GM19328 (cell line): ENCODE data around the gene RAB3C.
A peak's percentile ranks its signal among the peaks of the same experiment; 100 is the strongest.

Experiments
- ATAC-seq: cut with Tn5 transposase; IDR thresholded peaks from one replicate; pipeline ENCODE4 v1.9.1; 2021; ENCODE audit warnings: mild to moderate bottlenecking, moderate library complexity; ENCODE audit not compliant: unreplicated experiment

Gene RAB3C

DNA sequence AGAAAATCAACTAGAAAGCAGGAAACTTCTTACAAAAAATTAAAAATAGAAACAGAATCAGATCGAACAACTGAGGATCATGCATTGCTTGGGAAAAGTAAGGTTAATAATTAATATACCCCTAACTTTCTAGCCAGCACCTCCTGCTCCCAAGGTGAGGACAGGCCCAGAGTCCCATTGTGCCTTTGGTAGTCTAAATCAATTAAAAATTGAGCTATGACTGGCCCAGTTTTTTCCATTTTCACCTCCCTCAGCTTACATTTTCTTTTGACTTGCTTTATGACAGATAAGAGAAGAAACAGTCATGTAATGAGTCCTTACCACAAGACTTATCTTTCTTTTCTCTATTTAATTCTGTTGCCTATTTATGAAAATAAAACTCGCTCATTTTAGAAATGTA is 182.2 kb downstream of the RAB3C start:
- no peak for ATAC-seq

GRCh38 chr5:58767104-58767503 is 184.2 kb downstream of the RAB3C start:
- ATAC-seq = no peak

DNA sequence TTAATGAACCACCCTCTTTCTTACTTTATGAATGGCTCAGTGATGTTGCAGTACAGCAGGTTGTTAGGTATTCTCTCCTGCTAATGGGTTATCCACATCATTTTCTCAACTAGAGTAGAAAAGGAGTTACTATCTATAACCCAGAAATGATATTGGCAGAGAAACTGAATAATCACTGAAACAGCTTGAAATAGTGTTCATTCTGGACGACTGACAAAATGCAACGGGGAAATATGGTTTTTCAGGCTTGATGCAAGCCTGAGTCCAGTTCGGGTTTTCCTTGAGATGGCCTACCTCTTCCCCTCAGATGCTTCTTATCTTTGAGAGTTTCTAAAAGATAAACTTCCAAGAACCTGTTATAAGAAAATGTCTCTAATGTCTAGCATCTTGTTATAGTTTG is 187.3 kb downstream of the RAB3C start:
- ATAC-seq = no peak

DNA sequence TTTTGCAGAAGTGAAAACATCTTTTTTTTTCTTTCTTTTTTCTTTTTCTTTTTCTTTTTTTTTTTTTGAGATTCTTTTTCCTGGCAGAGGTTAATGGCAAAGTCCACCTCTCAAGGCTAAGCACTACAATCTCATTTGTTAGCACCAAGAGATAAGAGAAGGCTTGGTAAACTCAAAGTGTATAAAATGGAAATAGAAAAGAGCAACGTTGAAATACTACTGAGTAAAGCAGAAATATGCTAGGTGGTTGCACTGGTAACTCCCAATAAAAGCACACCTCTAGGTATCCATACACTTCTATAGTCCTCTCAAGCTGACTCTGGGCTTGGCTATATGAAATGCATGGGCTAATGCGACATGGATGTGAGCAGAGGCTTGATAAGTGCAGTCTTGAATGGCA is 188.9 kb downstream of the RAB3C start:
- ATAC-seq = no peak

GRCh38 chr5:58773744-58774441 is 191.0 kb downstream of the RAB3C start:
- ATAC-seq = no peak

GRCh38 chr5:58774937-58775336 is 192.1 kb downstream of the RAB3C start:
- no peak for ATAC-seq

DNA sequence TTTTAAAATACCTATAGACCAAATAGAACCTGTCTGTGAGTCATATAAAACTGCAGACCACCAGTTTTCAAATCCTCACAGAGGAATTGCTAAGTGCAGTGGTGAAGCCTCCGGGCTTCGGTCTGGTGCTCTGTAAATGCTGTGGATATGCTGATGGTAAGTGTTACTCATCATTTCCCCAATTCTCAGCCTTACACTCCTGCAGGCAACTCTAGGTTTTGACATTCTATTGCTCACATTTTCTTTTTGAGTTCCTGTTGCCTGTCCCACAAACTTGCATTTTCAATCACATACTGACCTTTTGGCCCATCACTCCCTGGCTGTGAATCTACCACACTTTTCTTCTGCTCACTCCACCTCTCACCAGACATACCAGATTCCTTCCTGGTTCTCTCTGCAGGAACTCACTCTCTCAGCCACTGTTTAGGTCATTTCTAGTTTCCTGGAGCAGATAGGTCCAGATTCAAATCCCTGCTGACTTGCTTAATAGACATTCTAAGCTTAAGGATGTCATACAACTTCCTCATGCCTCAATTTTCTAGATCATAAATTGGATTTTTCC is 192.9 kb downstream of the RAB3C start:
- ATAC-seq = peak; percentile 73

GRCh38 chr5:58776559-58776958 is 193.7 kb downstream of the RAB3C start:
- ATAC-seq = no peak

DNA sequence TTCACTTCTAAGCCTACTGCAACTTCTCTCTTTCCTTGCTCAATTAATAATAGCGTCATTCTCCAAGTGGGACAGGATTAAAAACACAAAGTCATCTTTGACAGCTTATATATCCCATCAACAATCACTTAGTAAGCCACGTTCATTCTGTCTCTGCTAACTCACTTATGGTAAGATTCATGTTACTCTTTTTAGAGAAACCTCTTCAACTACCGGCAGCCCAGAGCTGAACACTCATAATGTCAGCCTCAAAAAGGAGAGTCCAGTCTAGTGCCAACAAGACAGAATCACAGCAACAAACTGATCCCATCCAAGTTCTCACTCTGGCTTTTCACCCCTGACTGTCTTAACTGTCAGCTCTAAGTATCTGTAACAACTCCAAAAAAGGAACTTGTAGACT is 196.0 kb downstream of the RAB3C start:
- no peak for ATAC-seq

- no peak for ATAC-seq
Measured at GRCh38 chr5:58786035-58786434, 203.2 kb downstream of the RAB3C start.

GRCh38 chr5:58786711-58787303 is 203.9 kb downstream of the RAB3C start:
- ATAC-seq = no peak

DNA sequence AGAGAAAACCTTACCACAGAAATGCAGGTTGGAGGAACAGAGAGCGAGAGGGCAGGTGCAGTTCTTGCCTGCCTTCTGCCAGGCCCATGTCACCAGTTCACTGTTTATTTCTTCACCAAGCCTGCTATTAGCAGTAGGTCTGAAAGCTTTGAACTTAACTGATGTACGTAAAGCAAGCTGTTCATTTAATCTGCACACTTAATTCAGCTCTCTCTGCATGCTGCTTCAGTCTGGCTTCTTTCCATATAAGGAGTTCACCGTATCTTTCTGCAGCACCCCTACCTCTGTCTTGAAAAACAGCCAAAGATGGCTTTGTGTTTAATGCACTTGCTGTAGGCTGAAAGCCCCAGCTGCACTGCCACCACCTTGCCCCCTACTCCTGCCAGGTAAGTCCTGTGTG is 205.1 kb downstream of the RAB3C start:
- no peak for ATAC-seq

- no peak for ATAC-seq
Measured at GRCh38 chr5:58793888-58794657, 211.2 kb downstream of the RAB3C start.

DNA sequence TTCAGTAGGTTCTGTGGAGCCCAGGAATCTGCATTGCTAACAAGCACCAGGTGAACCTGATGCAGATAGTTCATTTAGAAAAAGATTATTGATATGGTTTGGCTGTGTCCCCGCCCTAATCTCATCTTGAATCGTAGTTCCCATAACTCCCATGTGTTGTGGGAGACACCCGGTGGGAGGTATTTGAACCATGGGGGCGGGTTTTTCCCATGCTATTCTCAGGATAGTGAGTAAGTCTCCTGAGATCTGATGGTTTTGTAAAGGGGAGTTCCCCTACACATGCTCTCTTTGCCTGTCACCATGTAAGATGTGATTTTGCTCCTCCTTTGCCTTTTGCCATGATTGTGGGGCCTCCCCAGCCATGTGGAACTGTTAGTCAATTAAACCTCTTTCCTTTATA is 212.0 kb downstream of the RAB3C start:
- no peak for ATAC-seq

- ATAC-seq = no peak
Measured at GRCh38 chr5:58795327-58795726, 212.5 kb downstream of the RAB3C start.

GRCh38 chr5:58797021-58797420 is 214.1 kb downstream of the RAB3C start:
- ATAC-seq = no peak

GRCh38 chr5:58800356-58800755 is 217.5 kb downstream of the RAB3C start:
- no peak for ATAC-seq

DNA sequence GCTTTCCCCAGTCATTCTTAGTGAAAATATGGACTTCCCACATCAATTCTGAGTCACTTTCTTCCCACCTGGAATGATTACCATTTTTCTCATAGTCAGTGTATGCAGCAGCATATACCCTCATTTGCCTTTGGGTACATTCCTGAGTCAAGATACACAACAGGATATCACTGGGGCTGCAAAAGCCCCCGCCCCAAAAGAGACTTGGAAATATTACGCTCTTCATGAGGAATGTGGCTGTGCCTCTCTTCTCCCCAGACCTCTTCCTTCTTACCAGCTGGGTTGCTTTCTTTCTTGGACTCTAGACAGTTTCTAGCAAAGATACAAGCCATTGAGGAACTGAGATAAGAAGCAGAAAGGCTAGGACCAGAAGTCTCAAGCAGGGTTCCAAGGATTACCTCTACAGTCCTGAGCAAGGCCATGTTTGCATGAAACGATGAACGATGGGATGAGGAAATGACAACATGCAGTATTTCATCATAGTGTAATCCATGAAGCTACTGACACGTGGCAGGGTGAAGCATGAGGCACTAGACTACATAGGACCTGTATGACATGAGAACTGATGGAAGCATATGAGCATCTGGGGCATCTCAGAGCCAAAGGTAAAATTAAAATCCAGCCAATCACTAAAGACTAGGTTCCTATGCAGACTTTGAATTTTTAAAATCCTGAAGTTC is 218.1 kb downstream of the RAB3C start:
- no peak for ATAC-seq

GRCh38 chr5:58803056-58803455 is 220.2 kb downstream of the RAB3C start:
- ATAC-seq = no peak

DNA sequence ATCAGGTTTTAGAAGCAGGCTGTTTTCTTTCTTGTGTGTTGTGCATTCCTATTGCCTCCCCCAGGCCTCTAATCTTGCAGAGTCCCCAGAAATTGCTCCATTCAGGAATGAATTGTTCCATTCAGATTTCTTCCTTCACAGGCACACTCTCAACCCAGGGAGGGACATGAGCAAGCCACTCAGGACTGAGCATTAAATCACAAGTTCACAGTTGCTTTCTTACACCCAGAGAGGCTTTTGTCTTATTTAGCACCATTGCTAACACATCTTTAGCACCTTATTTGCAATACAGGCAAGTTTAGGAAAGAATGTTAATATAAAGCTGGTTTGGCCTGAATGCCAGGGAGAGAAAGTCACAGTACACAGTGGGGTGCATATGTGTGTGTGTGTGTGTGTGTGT is 221.4 kb downstream of the RAB3C start:
- no peak for ATAC-seq

GRCh38 chr5:58810086-58810485 is 227.2 kb downstream of the RAB3C start:
- ATAC-seq = no peak
